Activated CD8-positive, alpha-beta memory T cell treated with anti-CD3 and anti-CD28 coated beads for 1 hour (primary cell): Measurements from ENCODE around the gene EPS15.

Experiments
- DNase-seq, 2 donors: peaks; one replicate each; pipeline ENCODE4 v3.0.0-alpha.2; 2020; ENCODE audit warnings: low read depth in 1 of 2; ENCODE audit errors: extremely low read depth in 1 of 2

Gene EPS15

DNA sequence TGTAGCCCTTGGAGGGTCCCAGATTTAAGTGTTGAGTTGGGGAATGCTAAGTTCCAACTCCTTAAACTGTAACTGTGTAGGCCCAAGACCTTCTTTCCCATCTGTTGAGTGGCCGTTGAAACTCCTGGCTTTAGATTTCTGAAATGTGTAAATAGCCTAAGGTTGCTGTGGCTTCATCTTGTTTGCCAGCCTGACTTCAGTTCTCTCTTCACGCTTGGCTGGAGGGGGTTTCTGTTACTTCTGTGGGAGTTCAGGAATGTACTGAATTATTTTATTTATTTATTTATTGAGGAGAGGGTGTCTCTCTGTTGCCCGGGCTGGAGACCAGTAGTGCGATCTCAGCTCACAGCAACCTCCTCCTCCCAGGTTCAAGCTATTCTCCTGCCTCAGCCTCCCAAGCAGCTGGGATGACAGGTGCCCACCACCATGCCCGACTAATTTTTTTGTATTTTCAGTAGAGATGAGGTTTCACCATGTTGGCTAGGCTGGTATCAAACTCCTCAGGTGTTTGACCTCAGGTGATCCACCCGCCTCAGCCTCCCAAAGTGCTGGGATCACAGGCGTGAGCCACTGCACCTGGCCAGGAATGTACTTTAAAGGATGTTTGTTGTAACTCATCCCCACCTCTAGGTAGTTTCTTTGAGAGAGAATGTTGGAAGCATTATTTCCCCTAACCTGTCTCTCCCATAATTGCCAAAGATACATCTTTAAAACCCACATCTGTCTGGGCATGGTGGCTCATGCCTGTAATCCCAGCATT is 194.6 kb downstream of the EPS15 start:
- DNase-seq, result no peak

DNA sequence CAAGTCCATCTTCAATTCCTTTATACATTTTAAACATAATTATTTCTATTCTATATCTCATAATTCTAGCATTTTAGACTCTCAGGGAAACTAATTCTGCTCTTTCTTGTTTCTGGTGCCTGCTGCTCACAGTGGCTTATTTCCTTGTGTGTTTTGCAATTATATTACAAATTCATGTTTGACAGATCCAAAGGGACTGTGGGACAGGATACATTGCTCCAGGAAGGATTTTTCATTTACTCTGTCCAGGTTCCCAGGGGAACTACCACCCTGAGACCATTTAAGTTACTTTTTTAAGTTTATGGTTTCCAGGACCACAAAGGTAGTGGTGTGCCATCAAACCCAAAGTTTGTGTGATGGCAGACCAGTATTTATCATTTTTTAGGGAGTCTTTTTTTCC is 195.3 kb downstream of the EPS15 start:
- no peak for DNase-seq

DNA sequence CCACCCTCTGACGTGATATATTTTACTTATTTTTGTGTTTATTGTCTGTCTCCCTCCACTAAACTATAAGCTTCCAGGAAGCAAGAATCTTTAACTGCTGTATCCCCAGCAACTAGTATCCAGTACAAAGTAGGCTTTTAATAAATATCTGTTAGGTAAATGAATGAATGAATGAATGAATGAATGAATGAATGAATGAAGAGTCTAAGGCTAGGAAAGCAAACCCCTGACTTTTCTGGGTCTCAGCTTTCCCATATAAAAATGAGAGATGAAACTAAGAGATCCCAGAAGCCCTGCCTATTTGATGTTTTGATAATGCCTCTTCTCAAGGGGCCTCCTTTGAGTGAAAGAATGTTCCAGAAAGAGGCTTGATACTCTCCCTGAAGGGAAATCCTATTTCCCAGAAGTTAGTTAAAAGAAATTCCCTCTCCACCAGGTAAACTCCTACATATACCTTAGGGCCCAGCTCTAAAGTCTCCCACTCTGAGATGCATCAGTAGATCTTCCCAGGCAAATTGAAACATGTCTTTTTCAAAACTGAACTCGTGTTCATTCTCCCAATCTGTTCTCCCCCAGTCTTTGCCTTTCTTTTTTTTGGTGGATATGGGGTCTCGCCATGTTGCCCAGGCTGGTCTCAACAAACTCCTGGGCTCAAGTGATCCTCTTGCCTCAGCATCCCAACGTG is 196.5 kb downstream of the EPS15 start:
- no peak for DNase-seq

DNA sequence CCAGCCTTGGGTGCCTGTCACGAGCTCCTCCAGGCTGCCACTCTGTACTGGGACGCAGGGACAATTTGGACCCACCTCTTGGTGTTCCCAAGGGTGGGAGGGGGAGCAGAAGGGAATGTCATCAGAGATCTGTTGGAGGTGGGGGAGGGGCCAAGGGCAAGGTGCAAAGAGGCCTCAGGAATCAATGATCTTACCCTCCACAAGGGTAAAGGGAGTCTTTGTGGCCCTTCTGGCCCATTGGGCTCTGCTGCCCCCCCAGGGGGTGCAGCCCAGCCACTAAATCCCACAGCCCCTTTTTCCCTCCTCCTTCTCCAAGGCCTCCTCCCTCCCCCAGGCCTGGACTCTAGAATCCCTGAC is 197.2 kb downstream of the EPS15 start:
- no peak for DNase-seq

DNA sequence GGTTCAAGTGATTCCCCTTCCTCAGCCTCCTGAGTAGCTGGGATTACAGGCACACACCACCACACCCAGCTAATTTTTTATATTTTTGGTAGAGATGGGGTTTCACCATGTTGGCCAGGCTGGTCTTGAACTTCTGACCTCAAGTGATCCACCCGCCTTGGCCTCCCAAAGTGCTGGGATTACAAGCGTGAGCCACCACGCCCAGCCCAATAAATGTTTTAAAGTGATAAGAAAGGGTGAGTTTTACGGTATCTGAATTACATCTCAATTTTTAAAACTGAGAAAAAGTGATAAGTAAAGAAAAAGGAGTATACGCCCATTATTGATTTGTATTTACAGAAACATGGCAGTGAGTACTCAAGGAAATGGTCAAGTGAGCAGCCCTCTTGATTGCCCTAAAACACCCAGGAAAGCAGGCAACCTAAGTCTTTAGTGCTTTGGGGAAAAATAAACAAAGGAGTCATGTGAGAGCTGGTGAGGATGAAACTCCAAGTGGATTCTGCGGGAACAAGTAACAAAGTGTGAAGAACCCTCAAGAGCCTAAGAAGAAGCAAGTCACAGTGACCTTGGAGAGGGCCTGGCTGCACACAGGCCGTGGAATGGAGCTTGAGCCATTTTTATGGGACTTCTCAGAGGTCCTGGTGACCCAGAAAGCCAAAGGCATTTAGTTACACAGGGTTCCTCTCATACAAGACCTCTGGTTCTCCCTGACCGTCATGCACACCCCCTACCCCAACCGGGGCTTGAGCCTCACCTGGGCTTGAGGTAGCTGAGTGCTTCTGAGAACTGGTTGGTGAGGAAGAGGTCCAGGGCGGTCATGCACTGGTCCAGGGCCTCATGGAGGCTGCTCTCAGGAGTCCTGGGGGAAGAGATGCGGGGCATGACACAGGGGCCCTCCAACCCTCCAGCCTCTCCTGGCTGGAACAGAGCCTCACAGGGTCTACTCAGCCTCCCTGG is 197.8 kb downstream of the EPS15 start:
- DNase-seq, result no peak

DNA sequence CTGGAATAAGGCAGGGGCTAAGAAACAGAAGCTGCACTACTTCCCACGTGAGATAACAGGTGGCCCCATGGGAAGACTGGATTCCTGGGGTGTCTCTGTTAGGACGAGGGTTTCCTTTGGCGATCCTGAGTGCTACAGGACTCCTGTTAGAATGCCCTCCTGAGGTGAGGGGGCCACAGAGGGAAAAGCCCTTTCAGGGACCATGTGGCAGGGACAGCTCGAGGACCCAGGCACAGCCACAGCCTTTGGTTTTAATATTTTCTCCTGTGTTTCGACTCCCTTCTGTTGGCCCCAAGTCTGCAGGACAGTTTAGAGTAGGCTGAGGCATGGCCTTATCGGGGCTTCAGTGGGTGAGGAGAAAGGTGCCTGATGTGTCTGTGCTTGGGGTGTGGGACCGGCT is 201.3 kb downstream of the EPS15 start:
- DNase-seq, result no peak

DNA sequence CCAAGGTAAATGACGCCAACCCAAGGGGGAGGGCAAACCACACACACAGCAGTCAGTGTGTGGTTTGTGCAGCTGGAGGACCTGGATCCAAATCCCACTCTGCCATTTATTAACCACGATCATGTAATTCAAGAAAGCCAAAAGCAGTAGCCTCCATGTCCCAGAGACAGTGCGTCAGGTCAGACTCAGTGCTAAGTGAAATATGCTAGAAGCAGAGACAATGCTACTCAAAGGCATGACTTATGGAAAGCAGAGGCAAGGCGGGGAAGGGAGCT is 202.3 kb downstream of the EPS15 start:
- no peak for DNase-seq

DNA sequence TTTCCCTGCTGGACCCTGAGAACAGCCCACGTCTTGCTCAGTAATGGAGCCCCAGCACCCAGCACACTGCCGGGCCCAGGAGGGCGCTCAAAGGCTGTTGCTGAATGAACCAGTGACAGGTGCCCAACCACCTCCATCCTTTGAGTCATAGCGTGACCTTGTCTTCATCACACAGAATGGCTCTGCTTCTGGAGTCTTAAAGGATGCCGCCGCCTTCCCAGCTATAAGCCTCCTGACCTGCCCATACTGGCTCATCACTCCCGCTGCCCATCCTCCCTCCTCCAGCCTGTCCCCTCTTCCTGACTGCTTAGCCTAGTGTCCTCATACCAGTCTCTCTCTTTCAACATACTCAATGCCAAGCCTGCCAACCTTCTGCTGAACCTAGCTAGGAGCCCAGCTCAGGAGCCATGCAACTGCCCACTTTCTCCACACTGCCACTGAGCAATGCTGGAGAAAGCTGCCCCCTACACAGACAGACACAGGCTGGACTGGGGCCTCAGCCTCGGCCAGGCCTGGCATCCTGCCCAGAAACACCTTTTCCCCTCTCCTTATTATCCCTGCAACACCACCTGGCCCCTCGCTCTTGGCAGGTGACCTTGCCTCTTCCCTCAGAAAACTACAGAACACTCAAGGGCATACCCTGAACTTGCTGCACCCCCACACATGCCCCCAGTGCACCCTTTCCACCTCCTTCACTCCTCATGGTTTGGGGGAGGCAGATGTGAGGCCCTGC is 202.8 kb downstream of the EPS15 start:
- DNase-seq, result no peak

DNA sequence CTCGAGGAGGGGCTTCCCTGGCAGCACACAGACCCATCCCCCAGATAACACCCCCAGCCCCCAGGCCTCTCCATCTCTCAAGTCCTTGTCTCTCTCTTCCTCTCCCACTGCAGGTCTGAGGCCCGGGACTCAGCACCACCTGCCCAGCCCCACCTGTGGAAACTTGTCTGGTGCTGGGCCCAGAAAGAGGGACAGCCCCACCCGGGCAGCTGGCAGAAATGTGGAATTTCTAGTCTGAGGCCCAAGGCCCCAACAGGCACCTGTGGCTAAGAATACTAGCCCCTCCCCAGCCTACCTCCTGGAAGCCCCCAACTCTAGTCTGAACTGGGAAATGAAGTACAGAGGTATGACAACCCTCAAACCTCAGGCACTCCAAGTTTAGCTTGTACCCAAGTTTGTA is 204.1 kb downstream of the EPS15 start:
- no peak for DNase-seq

DNA sequence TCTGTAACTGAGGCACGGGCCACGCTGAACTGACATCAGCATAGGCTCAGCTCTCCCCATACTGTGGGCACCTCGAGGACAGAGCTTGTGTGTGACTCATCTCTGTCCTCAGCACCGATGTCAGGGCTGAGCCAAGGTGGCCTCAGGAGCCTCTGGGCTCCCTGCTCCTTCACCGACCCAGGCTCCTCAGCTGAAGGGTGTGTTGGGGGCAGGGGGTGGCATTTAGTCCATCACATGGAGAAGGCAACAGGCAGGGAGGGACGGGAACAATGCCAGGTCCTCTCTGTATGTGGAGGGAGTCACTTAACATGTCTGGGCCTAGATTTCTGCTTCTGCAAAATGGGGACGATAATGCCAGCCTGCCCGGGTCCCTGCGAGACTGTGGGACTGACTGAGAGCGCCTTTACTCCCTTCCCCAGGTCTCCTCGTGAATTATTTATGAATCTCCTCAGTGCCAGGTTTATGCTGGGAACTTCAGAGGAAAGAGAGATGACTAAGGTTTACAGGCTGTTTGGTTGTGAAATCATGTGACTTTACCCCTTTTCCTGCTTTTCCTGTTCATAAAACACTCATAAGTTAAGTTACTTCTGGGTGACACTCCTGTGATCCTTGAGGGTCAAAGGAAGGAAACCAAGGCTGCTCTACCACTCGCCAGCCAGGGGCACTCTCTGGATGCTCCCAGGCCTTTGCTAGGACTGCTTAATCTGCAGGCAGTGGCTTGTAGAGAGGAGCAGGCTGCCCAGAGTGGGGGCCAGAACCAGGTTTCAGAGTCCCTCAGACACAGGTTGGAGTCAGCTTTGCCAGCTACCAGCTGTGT is 204.9 kb downstream of the EPS15 start:
- no peak for DNase-seq

DNA sequence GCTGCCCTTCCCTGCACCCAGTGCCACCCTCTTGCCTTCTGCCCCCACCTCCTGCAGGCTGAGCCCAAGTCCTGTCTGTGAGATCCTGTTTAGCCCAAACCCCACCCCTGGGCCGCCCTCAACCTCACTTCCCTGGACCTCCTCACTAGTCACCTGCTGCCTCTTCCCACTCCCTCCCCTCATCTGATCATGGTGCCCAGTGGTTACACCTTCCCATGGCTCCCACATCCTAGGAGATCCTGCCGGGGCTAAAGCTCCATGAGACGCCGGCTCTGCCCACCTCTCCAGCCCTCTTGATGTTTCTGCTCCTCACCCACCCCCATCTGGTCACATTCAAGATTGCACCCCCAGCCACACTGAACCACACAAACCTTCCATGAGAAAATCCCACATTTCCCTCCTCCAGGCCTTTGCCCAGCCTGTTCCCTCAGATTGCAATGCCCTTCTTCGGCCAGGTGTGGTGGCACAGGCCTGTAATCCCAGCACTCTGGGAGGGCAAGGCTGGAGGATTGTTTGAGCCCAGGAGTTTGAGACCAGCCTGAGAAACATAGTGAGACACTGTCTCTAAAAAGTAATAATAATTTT is 205.7 kb downstream of the EPS15 start:
- no peak for DNase-seq

DNA sequence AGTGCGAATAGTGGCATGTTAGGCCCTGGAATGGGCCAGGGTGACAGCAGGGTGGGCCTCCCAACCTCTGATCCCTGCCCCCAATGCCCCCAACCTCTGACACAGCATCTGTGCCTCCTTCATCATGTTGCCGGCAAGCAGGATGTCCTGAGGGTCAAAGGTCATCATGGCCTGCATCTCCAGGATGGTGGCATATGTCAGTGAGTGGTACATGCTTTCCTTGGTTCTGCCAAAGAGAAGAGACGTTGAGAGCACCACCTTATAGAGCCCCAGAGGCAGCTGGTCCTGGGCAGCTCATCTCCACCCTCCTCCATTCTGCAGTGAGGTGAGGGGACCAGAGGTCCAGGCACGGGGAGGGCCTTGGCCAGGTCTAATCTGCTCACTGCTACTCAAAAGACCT is 206.3 kb downstream of the EPS15 start:
- no peak for DNase-seq

DNA sequence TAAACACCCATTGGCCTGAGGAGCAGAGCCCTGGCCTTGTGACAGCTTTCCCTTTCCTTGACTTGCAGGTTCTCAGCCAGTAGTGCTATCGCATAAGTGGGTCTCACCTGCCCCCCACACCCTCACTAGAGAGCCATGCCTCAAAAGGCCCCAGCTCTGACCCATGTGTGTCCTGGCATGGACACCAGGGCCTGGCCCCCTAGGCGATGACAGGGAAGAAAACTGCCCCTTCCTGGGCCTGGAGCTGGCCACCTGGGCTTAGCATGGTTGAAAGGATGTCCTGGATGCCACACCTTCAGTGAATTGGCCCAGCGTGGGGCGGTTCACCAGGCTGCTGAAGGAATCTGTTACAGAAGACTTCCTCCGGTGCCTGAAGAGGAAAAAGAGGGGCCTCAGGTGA is 207.2 kb downstream of the EPS15 start:
- DNase-seq, result no peak

DNA sequence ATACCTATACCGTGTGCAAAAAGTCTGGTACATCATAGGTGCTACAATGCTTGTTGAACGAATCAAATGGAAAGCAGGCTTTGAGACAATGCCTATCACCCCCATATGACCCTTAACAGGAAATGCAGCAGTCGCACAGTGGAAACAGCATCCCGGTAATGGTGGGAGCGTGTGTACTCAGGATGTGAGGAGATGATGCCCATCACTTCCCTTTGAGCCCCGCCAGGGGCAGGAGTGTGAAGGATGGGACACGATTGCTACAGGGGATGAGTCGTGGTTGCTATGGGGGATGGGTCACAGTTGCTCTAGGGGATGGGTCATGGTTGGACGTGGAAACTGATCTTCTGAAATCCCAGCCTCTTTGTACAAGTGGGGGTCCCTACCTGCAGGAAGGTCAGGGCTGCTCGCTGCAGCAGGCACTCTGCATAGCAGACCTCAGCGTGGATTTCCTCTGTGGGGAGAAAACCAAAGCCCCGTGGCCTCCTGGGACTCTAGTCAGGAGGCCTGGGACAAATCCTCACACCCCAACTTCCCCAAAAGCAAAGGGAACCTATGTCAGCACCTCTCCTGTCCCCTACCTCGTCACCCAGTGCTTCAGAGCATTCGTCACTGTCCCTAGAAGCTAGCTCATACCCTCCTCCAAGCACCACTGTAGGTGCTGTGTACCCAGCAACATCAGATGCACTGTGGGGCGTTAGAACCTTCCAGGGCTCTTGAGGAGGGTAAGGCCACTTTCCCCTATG is 208.0 kb downstream of the EPS15 start:
- no peak for DNase-seq

DNA sequence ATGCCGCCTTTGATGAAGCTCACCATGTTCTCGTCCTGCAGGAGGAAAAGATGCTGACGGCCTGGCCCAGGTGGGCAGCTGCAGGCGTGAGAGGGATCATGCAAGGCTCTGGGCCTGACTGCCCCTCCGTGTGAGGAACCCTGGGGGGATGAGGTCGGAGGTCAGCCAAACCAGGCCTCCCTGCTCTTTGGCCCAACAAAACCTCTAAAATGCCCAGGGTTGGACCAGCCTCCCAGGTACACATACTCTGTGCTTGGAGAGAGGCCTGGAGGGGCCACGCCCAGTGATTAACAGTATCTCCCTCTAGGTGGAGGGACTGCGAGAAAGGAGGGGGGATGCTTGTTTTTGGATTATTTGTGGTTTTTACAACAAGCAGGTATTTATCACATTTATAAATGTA is 209.8 kb downstream of the EPS15 start:
- DNase-seq, result no peak

DNA sequence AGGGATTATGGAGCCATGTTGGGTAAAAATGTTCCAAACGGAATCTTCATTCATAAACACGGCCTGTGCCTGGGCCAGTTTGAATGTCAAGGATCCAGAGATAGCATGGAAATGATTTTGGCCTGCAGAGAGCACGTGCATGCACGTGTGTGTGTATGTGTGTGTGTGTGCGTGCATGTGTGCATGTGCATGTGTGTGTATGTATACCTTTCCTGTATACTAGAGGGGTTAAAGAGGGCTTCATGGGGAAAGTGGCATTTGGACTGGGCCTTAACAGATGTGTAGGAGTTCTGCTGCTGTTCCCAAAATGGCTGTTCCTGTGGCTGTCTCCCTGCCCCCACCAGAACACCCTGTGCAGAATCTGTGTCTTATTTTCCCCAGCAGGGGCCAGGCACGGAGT is 210.4 kb downstream of the EPS15 start:
- DNase-seq, result no peak

DNA sequence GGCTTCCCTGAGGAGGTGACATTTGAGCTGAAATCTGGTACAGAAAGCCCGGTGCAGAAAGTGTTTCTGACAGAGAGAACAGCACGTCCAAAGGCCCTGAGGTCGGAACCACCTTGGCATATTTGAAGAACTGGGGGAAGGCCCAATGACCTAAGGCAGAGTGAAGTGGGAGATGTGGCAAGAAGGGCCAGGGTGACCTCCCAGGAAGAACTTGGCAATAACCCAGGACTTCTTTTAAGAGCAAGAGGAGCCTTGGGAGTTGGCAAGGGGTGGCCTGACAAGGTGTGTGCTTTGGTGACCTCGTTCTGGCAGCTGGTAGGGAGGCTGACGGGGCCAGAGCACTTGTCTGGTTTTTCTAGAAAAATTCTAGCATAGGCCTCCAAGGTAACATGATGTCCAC is 212.1 kb downstream of the EPS15 start:
- no peak for DNase-seq

DNA sequence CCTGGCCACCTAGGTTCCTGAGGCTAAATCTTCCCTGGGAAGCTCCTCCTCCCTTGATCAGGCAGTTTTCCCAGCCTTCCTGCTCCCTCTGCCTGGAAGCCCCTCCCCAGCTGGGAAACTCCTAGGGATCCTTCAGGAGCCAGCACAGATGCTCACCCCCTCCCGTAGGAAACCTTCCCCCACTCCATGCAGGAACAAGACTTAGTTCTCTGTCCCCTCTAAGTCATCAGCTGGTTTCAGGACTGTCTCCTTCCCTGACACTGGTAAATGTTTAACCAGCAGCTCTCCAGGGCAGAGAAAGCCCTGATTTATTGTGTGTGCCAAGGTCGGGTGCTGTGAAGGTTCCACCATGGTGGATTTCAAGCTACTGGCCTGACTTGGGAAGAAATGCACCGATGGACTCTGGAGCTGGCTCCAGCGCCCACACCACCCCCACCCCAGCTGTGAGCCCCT is 213.7 kb downstream of the EPS15 start:
- DNase-seq, result no peak

DNA sequence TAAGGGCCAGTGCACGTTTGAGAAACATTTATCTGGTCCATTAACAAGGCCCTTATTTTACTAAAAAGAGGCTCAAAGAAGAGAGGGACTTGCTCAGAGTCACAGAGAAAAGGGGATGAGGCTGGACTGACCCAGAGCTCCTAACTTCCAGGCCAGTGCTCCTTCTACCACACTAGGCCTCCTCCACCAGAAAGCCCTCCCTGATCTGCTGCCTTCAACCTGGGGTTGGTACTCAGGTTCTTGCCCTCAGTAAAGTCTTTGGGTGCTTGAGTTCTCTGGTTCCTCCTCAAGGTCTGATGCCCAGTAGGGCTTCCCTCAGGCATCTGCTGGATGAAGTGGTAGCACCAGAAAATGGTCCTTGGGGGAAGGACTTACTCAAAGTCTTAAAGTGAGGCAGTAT is 214.7 kb downstream of the EPS15 start:
- DNase-seq, result no peak
